CD4-positive, alpha-beta T cell (primary cell): ENCODE measurements around the gene ZNF18. TPM values are rescaled to one million over a fixed set of nuclear protein-coding genes. Genes with fewer than 3 reads are reported as not detected.

Experiments used
- ATAC-seq: fragments of 200-7000 bp; cut with Tn5 transposase; one replicate; pipeline ENCODE4 v1.10.0; 2022; ENCODE audit warnings: mild to moderate bottlenecking; ENCODE audit not compliant: poor library complexity
- CTCF ChIA-PET: fragments of 350-600 bp; sonication (Branson Sonifier 250); formaldehyde crosslinking; loops from one replicate; lab custom pipeline; 2021; ENCODE audit warnings: antibody characterized with exemption, inconsistent platforms; lab: Charles Lee
- POLR2A ChIA-PET: fragments of 350-600 bp; sonication (Branson Sonifier 250); formaldehyde crosslinking; loops from one replicate; lab custom pipeline; 2021; ENCODE audit warnings: antibody characterized with exemption, inconsistent platforms; lab: Charles Lee
- DNase-seq, 14 experiments: peaks; one replicate each; pipeline ENCODE4 v3.0.0-alpha.2; 2013 to 2020; ENCODE audit warnings: mixed read lengths in 2 of 14
- H3K27ac ChIP-seq, 2 donors: one replicate each; pipeline versions ENCODE4 v1.5.1 to v1.7.0; 2013; ENCODE audit warnings: low read length in 2 of 2, low read depth in 1 of 2, mild to moderate bottlenecking in 1 of 2
- H3K27me3 ChIP-seq, 2 experiments: 1 replicate in 1 of 2; 2 replicates in 1 of 2; pipeline versions ENCODE4 v1.6.1 to v1.7.0; 2013; ENCODE audit warnings: low read length in 2 of 2, control low read depth in 1 of 2, mild to moderate bottlenecking in 1 of 2, moderate library complexity in 1 of 2; ENCODE audit not compliant: insufficient read depth in 2 of 2, control insufficient read depth in 1 of 2
- H3K36me3 ChIP-seq: one replicate; pipeline ENCODE4 v1.6.1; 2013; ENCODE audit warnings: low read length, control low read depth; ENCODE audit not compliant: insufficient read depth
- H3K4me1 ChIP-seq: one replicate; pipeline ENCODE4 v1.6.1; 2013; ENCODE audit warnings: low read length, control low read depth; ENCODE audit not compliant: insufficient read depth
- H3K4me3 ChIP-seq: one replicate; pipeline ENCODE4 v1.5.1; 2013; ENCODE audit warnings: mild to moderate bottlenecking, low read length, moderate library complexity
- H3K9me3 ChIP-seq, 2 experiments: 1 replicate in 1 of 2; 2 replicates in 1 of 2; pipeline versions ENCODE4 v1.6.1 to v1.7.0; 2013; ENCODE audit warnings: low read length in 2 of 2, mild to moderate bottlenecking in 2 of 2, control low read depth in 1 of 2, moderate library complexity in 1 of 2; ENCODE audit not compliant: control insufficient read depth in 1 of 2, insufficient read depth in 1 of 2
- H3K27ac Mint-ChIP-seq: one replicate; pipeline ENCODE4 v1.8.0; 2020; ENCODE audit warnings: mixed read lengths
- H3K27me3 Mint-ChIP-seq: one replicate; pipeline ENCODE4 v1.8.0; 2021; ENCODE audit warnings: mixed read lengths
- H3K36me3 Mint-ChIP-seq: one replicate; pipeline ENCODE4 v1.8.0; 2021; ENCODE audit warnings: low read depth, mixed read lengths
- H3K4me1 Mint-ChIP-seq: one replicate; pipeline ENCODE4 v1.8.0; 2021; ENCODE audit warnings: low read depth, mixed read lengths
- H3K4me3 Mint-ChIP-seq: one replicate; pipeline ENCODE4 v1.8.0; 2020; ENCODE audit warnings: mild to moderate bottlenecking, mixed read lengths
- H3K9me3 Mint-ChIP-seq: one replicate; pipeline ENCODE4 v1.8.0; 2020; ENCODE audit warnings: mixed read lengths
- CTCF ChIP-seq: fragments of 200-600 bp; IDR thresholded peaks from one replicate; pipeline ENCODE4 v1.8.0; 2022; ENCODE audit warnings: antibody characterized with exemption, mild to moderate bottlenecking
- intact Hi-C, 2 experiments: fragments of 100-400 bp; cut with DNase I in 1 of 2; cut with micrococcal nuclease in 1 of 2; formaldehyde crosslinking; loops; one replicate each; pipeline versions ENCODE4 v1.15.1 to v1.9.0; 2023 to 2025; cut with DNase I, micrococcal nuclease
- polyA plus RNA-seq, 2 donors: library from polyadenylated mRNA; unstranded; fragments of 120-200 nt; gene quantifications; one replicate each; pipeline ENCODE4 v1.2.1, GENCODE V29; 2013
- total RNA-seq, 174 experiments: library from RNA in 2 of 174; stranded (reverse) in 2 of 174; gene quantifications; one replicate each; pipeline ENCODE4 v1.2.3 and lab custom pipeline; 2021 to 2026

Gene ZNF18
- total RNA-seq (10 to 100 TPM; 11.4 to 11.5 TPM), total RNA-seq (lab: John Stamatoyannopoulos, UW) (10.5 to 34.6 (median 22.3) reads per million in 172 experiments)
- polyA plus RNA-seq (2013, experiment 1 of 2) = 10.8 TPM
- 12.3 TPM for polyA plus RNA-seq (2013, experiment 2 of 2)

DNA sequence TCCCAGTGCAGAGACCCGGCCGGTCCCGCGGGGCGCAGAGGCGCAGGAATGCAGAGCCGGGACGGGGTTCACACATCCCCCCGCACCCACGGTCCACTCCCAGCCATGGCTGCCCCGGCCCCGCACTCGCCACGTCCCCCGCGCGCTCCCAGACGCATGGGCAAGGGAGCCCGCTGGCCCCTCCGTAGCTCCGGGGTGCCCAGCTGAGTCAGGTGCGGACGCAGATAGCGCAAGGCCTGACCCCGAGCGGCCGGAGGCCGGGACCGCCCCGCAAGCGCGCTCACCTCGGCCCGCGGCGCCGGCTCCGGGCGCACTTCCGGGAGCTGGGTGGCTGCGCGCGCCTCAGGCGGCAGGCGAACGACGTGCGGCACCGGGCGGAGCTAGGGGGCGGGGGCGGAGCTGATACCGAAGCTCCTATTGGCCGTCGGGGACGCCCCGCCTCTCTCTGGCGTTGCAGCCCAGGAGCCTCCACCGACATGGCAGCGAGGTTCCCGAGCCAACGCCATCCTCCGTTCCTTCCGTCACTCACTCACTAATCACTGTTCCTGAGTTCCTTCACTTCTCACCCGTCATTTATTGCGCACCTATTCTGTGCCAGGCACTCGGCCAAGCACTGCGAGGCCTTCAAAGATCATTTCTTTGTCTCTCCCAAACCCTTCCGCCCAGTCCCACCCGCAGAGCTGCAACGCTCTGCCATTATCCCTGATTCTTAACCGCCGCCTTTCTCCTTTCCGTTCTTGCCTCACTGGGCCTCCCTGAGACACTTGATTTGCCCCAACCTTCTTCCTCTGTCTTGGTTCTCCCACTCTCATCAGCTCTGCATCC is at the start of gene ZNF18:
Gene ZNF18, minus strand, starts transcription at position 329 of the 825 bp plus-strand sequence. CDS start 4,646 bp downstream, outside the sequence.
- H3K4me1 ChIP-seq = peaks cover 12% of the 10 kb centered on the region
- H3K36me3 ChIP-seq = peaks cover 5% of the 10 kb centered on the region
- H3K9me3 Mint-ChIP-seq = no peaks in the 10 kb centered on the region
- intact Hi-C loops = loop anchor here (1.0 to 5.0 kb wide), 2 partner anchors 23 to 1020 kb away; partner anchors contain the start of genes ELAC2 (in 1 of the 2) and MAP2K4 (in 1 of the 2)
- CTCF ChIA-PET = interaction anchor here (3.2 kb wide), 1 partner anchor 24 kb away, joined by 21 read pairs; the partner anchor contains the start of gene MAP2K4
- H3K36me3 Mint-ChIP-seq = peaks cover 28% of the 10 kb centered on the region
- H3K27me3 Mint-ChIP-seq = no peaks in the 10 kb centered on the region
- H3K27me3 ChIP-seq = no peaks in the 10 kb centered on the region
- POLR2A ChIA-PET = interaction anchor here (0.9 to 5.8 kb wide), 28 partner anchors 9 to 1298 kb away, joined by 3 to 389 read pairs (median 5); partner anchors contain the start of genes ELAC2 and MAP2K4
- no peaks in the 10 kb centered on the region for H3K9me3 ChIP-seq
- H3K4me3 ChIP-seq = peak within 1 kb of the TSS; percentile 90
- peak; percentile 89 to 98 (median 95) for DNase-seq
- peaks cover 32% of the 10 kb centered on the region for H3K4me1 Mint-ChIP-seq
- peak within 1 kb of the TSS; percentile 98 for H3K4me3 Mint-ChIP-seq
- TF ChIP-seq CTCF = no peak
- H3K27ac ChIP-seq = peak within 1 kb of the TSS; percentile 76 to 78
- peak; percentile 98 for ATAC-seq
- H3K27ac Mint-ChIP-seq = peak within 1 kb of the TSS; percentile 88

GRCh38 chr17:12046786-12047185 is 49.5 kb upstream of the ZNF18 start:
- Histone ChIP-seq H3K4me1 (no peaks in the 10 kb centered on the region), H3K27ac (no peak overlapping the region), H3K36me3 (no peaks in the 10 kb centered on the region), H3K27me3 (no peaks in the 10 kb centered on the region), H3K9me3 (no peaks in the 10 kb centered on the region), H3K4me3 (no peak overlapping the region)
- ATAC-seq = no peak
- Mint-ChIP-seq H3K27me3 (no peaks in the 10 kb centered on the region), H3K9me3 (no peaks in the 10 kb centered on the region), H3K4me3 (no peak overlapping the region), H3K36me3 (no peaks in the 10 kb centered on the region), H3K4me1 (peaks cover 76% of the 10 kb centered on the region), H3K27ac (no peak overlapping the region)
- no peak for DNase-seq
- TF ChIP-seq CTCF = no peak
- intact Hi-C loops = no loop called here
- ChIA-PET POLR2A (interaction anchor here (0.8 to 1.1 kb wide), 3 partner anchors 9 to 26 kb away, joined by 3 to 4 read pairs (median 3); no protein-coding TSS in a partner anchor), CTCF (no interaction called here)

DNA sequence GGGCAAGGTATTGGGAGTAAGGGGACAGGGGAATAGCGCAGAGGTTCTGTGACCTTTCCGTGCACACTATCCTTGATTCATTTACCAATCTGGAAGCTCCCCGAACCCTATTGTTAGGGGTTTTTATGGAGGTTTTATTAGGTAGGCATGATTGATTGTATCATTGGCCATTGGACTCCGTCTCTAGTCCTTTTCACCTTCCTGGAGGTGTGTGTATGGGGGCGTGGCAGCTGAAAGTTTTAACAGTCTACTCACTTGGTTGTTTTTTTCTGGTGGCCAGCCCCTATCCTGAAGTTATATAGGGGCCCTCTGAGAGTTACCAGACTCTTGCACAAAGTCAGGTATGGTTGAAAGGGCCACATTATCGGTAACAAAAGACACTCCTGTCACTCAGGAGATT is 46.4 kb upstream of the ZNF18 start:
- Histone ChIP-seq H3K9me3 (no peaks in the 10 kb centered on the region), H3K4me1 (no peaks in the 10 kb centered on the region), H3K27ac (no peak overlapping the region), H3K27me3 (no peaks in the 10 kb centered on the region), H3K36me3 (no peaks in the 10 kb centered on the region), H3K4me3 (no peak overlapping the region)
- Mint-ChIP-seq H3K27me3 (no peaks in the 10 kb centered on the region), H3K4me1 (peaks cover 75% of the 10 kb centered on the region), H3K4me3 (no peak overlapping the region), H3K36me3 (no peaks in the 10 kb centered on the region), H3K27ac (no peak overlapping the region), H3K9me3 (no peaks in the 10 kb centered on the region)
- TF ChIP-seq CTCF = no peak
- intact Hi-C loops = no loop called here
- ATAC-seq (no peak), DNase-seq (no peak)
- CTCF ChIA-PET = no interaction called here
- POLR2A ChIA-PET = interaction anchor here (1.7 kb wide), 1 partner anchor 46 kb away, joined by 6 read pairs; the partner anchor contains the start of gene ZNF18
